HCT116 (cell line): ENCODE data around the gene INCA1. TPM values are rescaled to one million over a fixed set of nuclear protein-coding genes. Genes with fewer than 3 reads are reported as not detected.

Experiments used
- ATAC-seq: fragments of 200-7000 bp; cut with Tn5 transposase; 2 replicates; pipeline ENCODE4 v1.9.1; 2020; ENCODE audit warnings: mild to moderate bottlenecking, moderate library complexity
- BruUV-seq: library from RNA; stranded (reverse); fragments of 400-500 nt; replicated peaks from 2 replicates; lab custom pipeline; 2021; lab: Mats Ljungman, UMichigan
- CTCF ChIA-PET: fragments of 300-600 bp; sonication (Branson Sonifier 250); formaldehyde crosslinking; loops from one replicate; lab custom pipeline; 2021; ENCODE audit warnings: antibody characterized with exemption; lab: Charles Lee
- POLR2A ChIA-PET: fragments of 300-600, 350-600 bp; sonication (Branson Sonifier 250); formaldehyde crosslinking; loops from one replicate; lab custom pipeline; 2021; ENCODE audit warnings: antibody characterized with exemption; lab: Charles Lee
- RAD21 ChIA-PET, 2 experiments: fragments of 300-600 bp; sonication (Branson Sonifier 250); formaldehyde crosslinking; loops; one replicate each; lab custom pipeline; 2023; ENCODE audit warnings: low total read pairs in 2 of 2; ENCODE audit not compliant: uncharacterized antibody in 2 of 2, unreplicated experiment in 2 of 2, low non-redundant PET in 1 of 2; lab: Charles Lee
- DNase-seq: peaks from one replicate; pipeline ENCODE4 v3.0.0-alpha.2; 2010; ENCODE audit warnings: low read depth, low spot score
- H2AFZ ChIP-seq: fragments of 200-600 bp; shearing (Covaris generic), sonication (generic); 2 replicates; pipeline ENCODE4 v1.6.1; 2017; ENCODE audit warnings: low read depth, mixed run types, mixed read lengths, antibody characterized with exemption, low read length; ENCODE audit not compliant: poor library complexity, severe bottlenecking
- H3K27ac ChIP-seq: 2 replicates; pipeline ENCODE4 v1.5.1; 2012; ENCODE audit warnings: low read depth, low read length
- H3K27me3 ChIP-seq: fragments of 200-600 bp; sonication (generic); 2 replicates; pipeline ENCODE4 v1.6.1; 2016; ENCODE audit warnings: mixed run types, low read length, mixed read lengths; ENCODE audit not compliant: insufficient read depth
- H3K36me3 ChIP-seq, 2 experiments: fragments of 200-500 bp in 1 of 2; fragments of 200-600 bp in 1 of 2; sonication (Bioruptor generic) in 1 of 2; sonication (generic) in 1 of 2; 2 replicates each; pipeline versions ENCODE4 v1.5.1 to v1.6.1; 2014 to 2016; ENCODE audit warnings: low read length in 2 of 2, inconsistent platforms in 1 of 2, mixed read lengths in 1 of 2, mixed run types in 1 of 2; ENCODE audit not compliant: insufficient read depth in 2 of 2, control insufficient read depth in 1 of 2
- H3K4me1 ChIP-seq, 2 experiments: fragments of 200-600 bp in 1 of 2; sonication (generic) in 1 of 2; 2 replicates each; pipeline versions ENCODE4 v1.5.1 to v1.6.1; 2012 to 2017; ENCODE audit warnings: low read length in 2 of 2, inconsistent platforms in 1 of 2, mild to moderate bottlenecking in 1 of 2, mixed read lengths in 1 of 2, mixed run types in 1 of 2, moderate library complexity in 1 of 2; ENCODE audit not compliant: insufficient read depth in 2 of 2, control insufficient read depth in 1 of 2
- H3K4me2 ChIP-seq: fragments of 200-600 bp; sonication (generic); 2 replicates; pipeline ENCODE4 v1.6.1; 2017; ENCODE audit warnings: mixed run types, low read length, mixed read lengths
- H3K4me3 ChIP-seq, 2 experiments: fragments of 200-600 bp in 1 of 2; sonication (generic) in 1 of 2; replicated peaks in 1 of 2; 2 replicates each; pipeline ENCODE4 v1.5.1; 2011 to 2016; ENCODE audit warnings: low read length in 2 of 2, control low read depth in 1 of 2, low read depth in 1 of 2, mild to moderate bottlenecking in 1 of 2, mixed read lengths in 1 of 2, mixed run types in 1 of 2
- H3K79me2 ChIP-seq: fragments of 200-600 bp; sonication (generic); 2 replicates; pipeline ENCODE4 v1.6.1; 2017; ENCODE audit warnings: mild to moderate bottlenecking, mixed run types, low read length, moderate library complexity, mixed read lengths; ENCODE audit not compliant: insufficient read depth
- H3K9ac ChIP-seq: fragments of 200-600 bp; sonication (generic); 2 replicates; pipeline ENCODE4 v1.6.1; 2016; ENCODE audit warnings: low read length, mixed read lengths
- H3K9me2 ChIP-seq: fragments of 200-600 bp; sonication (generic), shearing (Covaris generic); 2 replicates; pipeline ENCODE4 v1.6.1; 2017; ENCODE audit warnings: mixed run types, mild to moderate bottlenecking, moderate library complexity; ENCODE audit not compliant: insufficient read depth
- H3K9me3 ChIP-seq, 2 experiments: fragments of 200-500 bp in 1 of 2; fragments of 200-600 bp in 1 of 2; sonication (Bioruptor generic) in 1 of 2; sonication (generic) in 1 of 2; 2 replicates each; pipeline ENCODE4 v1.6.1; 2014 to 2017; ENCODE audit warnings: low read length in 2 of 2, mixed read lengths in 2 of 2, inconsistent platforms in 1 of 2, low read depth in 1 of 2, mild to moderate bottlenecking in 1 of 2, mixed run types in 1 of 2, moderate library complexity in 1 of 2; ENCODE audit not compliant: control insufficient read depth in 1 of 2, insufficient read depth in 1 of 2
- H4K20me1 ChIP-seq: fragments of 200-600 bp; sonication (generic), shearing (Covaris generic); 2 replicates; pipeline ENCODE4 v1.6.1; 2017; ENCODE audit warnings: mixed run types, mild to moderate bottlenecking, moderate library complexity; ENCODE audit not compliant: insufficient read depth
- CBX3 ChIP-seq: IDR thresholded peaks from 2 replicates; pipeline ENCODE4 v1.6.1; 2012; ENCODE audit warnings: low read depth
- EGR1 ChIP-seq: IDR thresholded peaks from 2 replicates; pipeline ENCODE4 v1.6.1; 2012; ENCODE audit warnings: low read depth
- EZH2 ChIP-seq: fragments of 200-600 bp; sonication (generic); IDR thresholded peaks from 2 replicates; pipeline ENCODE4 v1.6.1; 2017; ENCODE audit warnings: antibody characterized with exemption, mixed run types
- FOSL1 ChIP-seq: IDR thresholded peaks from 2 replicates; pipeline ENCODE4 v1.6.1; 2012; ENCODE audit warnings: low read depth
- POLR2A ChIP-seq: IDR thresholded peaks from 2 replicates; pipeline ENCODE4 v1.7.0; 2011; ENCODE audit warnings: borderline replicate concordance; ENCODE audit not compliant: insufficient read depth, insufficient read length; ENCODE audit errors: extremely low read depth
- RAD21 ChIP-seq: IDR thresholded peaks from 2 replicates; pipeline ENCODE4 v1.6.1; 2012; ENCODE audit warnings: low read depth, mild to moderate bottlenecking
- SIN3A ChIP-seq: IDR thresholded peaks from 2 replicates; pipeline ENCODE4 v1.6.1; 2012; ENCODE audit warnings: low read depth
- SP1 ChIP-seq: IDR thresholded peaks from 2 replicates; pipeline ENCODE4 v1.6.1; 2012; ENCODE audit warnings: low read depth
- TCF7L2 ChIP-seq: IDR thresholded peaks from 2 replicates; pipeline ENCODE4 v1.7.0; 2011; ENCODE audit warnings: borderline replicate concordance, inconsistent platforms; ENCODE audit not compliant: insufficient read depth, insufficient read length; ENCODE audit errors: extremely low read depth
- ZBTB33 ChIP-seq: IDR thresholded peaks from 2 replicates; pipeline ENCODE4 v1.6.1; 2011; ENCODE audit warnings: mild to moderate bottlenecking, low read length, moderate library complexity; ENCODE audit not compliant: insufficient replicate concordance; ENCODE audit errors: extremely low read depth
- ZNF274 ChIP-seq: fragments of 200-500 bp; sonication (Bioruptor generic); IDR thresholded peaks from 2 replicates; pipeline ENCODE4 v1.6.1; 2014; ENCODE audit warnings: mild to moderate bottlenecking, low read depth, low read length, inconsistent platforms
- intact Hi-C: fragments of 100-400 bp; cut with micrococcal nuclease; formaldehyde crosslinking; loops from 2 replicates; pipeline ENCODE4 v1.10.0; 2022
- total RNA-seq: library from RNA; stranded (reverse); gene quantifications from one replicate; pipeline ENCODE4 v1.2.1, GENCODE V29; 2021; ENCODE audit not compliant: unreplicated experiment
- TF ChIP-seq, protein P1 (sequence below): IDR thresholded peaks from 2 replicates; pipeline ENCODE4 v1.6.1; 2012; ENCODE audit warnings: low read depth
- TF ChIP-seq, protein P2 (sequence below), 3 experiments: fragments of 200-600 bp in 1 of 3; sonication (generic) in 1 of 3; IDR thresholded peaks in 2 of 3; conservative IDR thresholded peaks in 1 of 3; 2 replicates each; pipeline ENCODE4 v1.5.1; 2012 to 2017; ENCODE audit warnings: low read depth in 2 of 3, low read length in 2 of 3, antibody characterized with exemption in 1 of 3, borderline replicate concordance in 1 of 3, control low read depth in 1 of 3, mild to moderate bottlenecking in 1 of 3, mixed read lengths in 1 of 3, mixed run types in 1 of 3, moderate library complexity in 1 of 3; ENCODE audit not compliant: insufficient read depth in 1 of 3

The INCA1 gene
- total RNA-seq, 1 experiment from 2014 or later: 0.74 TPM

GRCh38 chr17:4978726-4979125 is 18.6 kb downstream of the INCA1 start:
- H3K36me3 ChIP-seq: peaks cover 10 to 32% of the 10 kb centered on the region in 2 experiments; a peak in 2 of 4 replicates
- no peak for DNase-seq
- no peak overlapping the region for H3K9ac ChIP-seq
- no peak overlapping the region for H3K27ac ChIP-seq
- no TSS peak for BruUV-seq
- no peak for ATAC-seq
- RAD21 ChIA-PET: interaction anchor here in 1 of 2 experiments (0.7 kb wide), 1 partner anchor 84 kb away, joined by 3 read pairs; no protein-coding TSS in a partner anchor
- H3K79me2 ChIP-seq: no peaks in the 10 kb centered on the region
- intact Hi-C loops: no loop called here
- TF ChIP-seq ZBTB33 (no peak), SP1 (no peak), POLR2A (no peak), EZH2 (no peak), TCF7L2 (no peak), ZNF274 (no peak), CBX3 (no peak), FOSL1 (no peak), RAD21 (no peak), EGR1 (no peak), SIN3A (no peak)
- TF ChIP-seq, protein P1, sequence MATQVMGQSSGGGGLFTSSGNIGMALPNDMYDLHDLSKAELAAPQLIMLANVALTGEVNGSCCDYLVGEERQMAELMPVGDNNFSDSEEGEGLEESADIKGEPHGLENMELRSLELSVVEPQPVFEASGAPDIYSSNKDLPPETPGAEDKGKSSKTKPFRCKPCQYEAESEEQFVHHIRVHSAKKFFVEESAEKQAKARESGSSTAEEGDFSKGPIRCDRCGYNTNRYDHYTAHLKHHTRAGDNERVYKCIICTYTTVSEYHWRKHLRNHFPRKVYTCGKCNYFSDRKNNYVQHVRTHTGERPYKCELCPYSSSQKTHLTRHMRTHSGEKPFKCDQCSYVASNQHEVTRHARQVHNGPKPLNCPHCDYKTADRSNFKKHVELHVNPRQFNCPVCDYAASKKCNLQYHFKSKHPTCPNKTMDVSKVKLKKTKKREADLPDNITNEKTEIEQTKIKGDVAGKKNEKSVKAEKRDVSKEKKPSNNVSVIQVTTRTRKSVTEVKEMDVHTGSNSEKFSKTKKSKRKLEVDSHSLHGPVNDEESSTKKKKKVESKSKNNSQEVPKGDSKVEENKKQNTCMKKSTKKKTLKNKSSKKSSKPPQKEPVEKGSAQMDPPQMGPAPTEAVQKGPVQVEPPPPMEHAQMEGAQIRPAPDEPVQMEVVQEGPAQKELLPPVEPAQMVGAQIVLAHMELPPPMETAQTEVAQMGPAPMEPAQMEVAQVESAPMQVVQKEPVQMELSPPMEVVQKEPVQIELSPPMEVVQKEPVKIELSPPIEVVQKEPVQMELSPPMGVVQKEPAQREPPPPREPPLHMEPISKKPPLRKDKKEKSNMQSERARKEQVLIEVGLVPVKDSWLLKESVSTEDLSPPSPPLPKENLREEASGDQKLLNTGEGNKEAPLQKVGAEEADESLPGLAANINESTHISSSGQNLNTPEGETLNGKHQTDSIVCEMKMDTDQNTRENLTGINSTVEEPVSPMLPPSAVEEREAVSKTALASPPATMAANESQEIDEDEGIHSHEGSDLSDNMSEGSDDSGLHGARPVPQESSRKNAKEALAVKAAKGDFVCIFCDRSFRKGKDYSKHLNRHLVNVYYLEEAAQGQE: no peak
- TF ChIP-seq, protein P2, sequence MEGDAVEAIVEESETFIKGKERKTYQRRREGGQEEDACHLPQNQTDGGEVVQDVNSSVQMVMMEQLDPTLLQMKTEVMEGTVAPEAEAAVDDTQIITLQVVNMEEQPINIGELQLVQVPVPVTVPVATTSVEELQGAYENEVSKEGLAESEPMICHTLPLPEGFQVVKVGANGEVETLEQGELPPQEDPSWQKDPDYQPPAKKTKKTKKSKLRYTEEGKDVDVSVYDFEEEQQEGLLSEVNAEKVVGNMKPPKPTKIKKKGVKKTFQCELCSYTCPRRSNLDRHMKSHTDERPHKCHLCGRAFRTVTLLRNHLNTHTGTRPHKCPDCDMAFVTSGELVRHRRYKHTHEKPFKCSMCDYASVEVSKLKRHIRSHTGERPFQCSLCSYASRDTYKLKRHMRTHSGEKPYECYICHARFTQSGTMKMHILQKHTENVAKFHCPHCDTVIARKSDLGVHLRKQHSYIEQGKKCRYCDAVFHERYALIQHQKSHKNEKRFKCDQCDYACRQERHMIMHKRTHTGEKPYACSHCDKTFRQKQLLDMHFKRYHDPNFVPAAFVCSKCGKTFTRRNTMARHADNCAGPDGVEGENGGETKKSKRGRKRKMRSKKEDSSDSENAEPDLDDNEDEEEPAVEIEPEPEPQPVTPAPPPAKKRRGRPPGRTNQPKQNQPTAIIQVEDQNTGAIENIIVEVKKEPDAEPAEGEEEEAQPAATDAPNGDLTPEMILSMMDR (IDR thresholded peaks at IDR 0.05 in 2 of 3, conservative IDR thresholded peaks at IDR 0.05 in 1 of 3; ENCODE audit: borderline replicate concordance in 1 of 3, insufficient read depth in 1 of 3, low read depth in 2 of 3, low read length in 2 of 3): no peak
- no peaks in the 10 kb centered on the region for H3K9me2 ChIP-seq
- CTCF ChIA-PET: interaction anchor here (0.6 kb wide), 1 partner anchor 1133 kb away, joined by 3 read pairs; the partner anchor contains the start of gene NCBP3
- POLR2A ChIA-PET: no interaction called here
- H2AFZ ChIP-seq: no peak overlapping the region
- no peak overlapping the region for H3K4me2 ChIP-seq
- H3K27me3 ChIP-seq: no peaks in the 10 kb centered on the region
- no peaks in the 10 kb centered on the region for H4K20me1 ChIP-seq
- H3K4me3 ChIP-seq: no peak overlapping the region
- 0 out of 4 replicates have a peak, but pooled peaks cover 0 to 2% of the 10 kb centered on the region in 2 experiments for H3K4me1 ChIP-seq
- no peaks in the 10 kb centered on the region for H3K9me3 ChIP-seq
